GM21360 (cell line): Measurements from ENCODE around the gene PDE11A.
A peak's percentile ranks its signal among the peaks of the same experiment; 100 is the strongest.

Source experiments
- ATAC-seq: cut with Tn5 transposase; IDR thresholded peaks from one replicate; pipeline ENCODE4 v1.9.1; 2021; ENCODE audit warnings: mild to moderate bottlenecking, moderate library complexity; ENCODE audit not compliant: unreplicated experiment

PDE11A gene

GRCh38 chr2:177676636-177677035 is 395.9 kb downstream of the PDE11A start:
- ATAC-seq: no peak

- no peak for ATAC-seq
Observed at GRCh38 chr2:177675825-177676224, 396.8 kb downstream of the PDE11A start.

- no peak for ATAC-seq
Observed at GRCh38 chr2:177675350-177675821, 397.2 kb downstream of the PDE11A start.

- ATAC-seq: no peak
Observed at GRCh38 chr2:177673602-177674595, 398.7 kb downstream of the PDE11A start.

GRCh38 chr2:177671662-177672061 is 400.9 kb downstream of the PDE11A start:
- no peak for ATAC-seq

- peak; percentile 64 for ATAC-seq
Observed at GRCh38 chr2:177670791-177671535, 401.6 kb downstream of the PDE11A start.

- ATAC-seq: no peak
Observed at GRCh38 chr2:177669625-177670330, 402.8 kb downstream of the PDE11A start.

GRCh38 chr2:177669201-177669600 is 403.4 kb downstream of the PDE11A start:
- no peak for ATAC-seq

- no peak for ATAC-seq
Observed at GRCh38 chr2:177668617-177669016, 404.0 kb downstream of the PDE11A start.

GRCh38 chr2:177667626-177668025 is 405.0 kb downstream of the PDE11A start:
- no peak for ATAC-seq

- ATAC-seq: no peak
Observed at GRCh38 chr2:177666408-177666807, 406.2 kb downstream of the PDE11A start.

GRCh38 chr2:177665948-177666347 is 406.6 kb downstream of the PDE11A start:
- ATAC-seq: no peak

- no peak for ATAC-seq
Observed at GRCh38 chr2:177665328-177665727, 407.2 kb downstream of the PDE11A start.

- ATAC-seq: no peak
Observed at GRCh38 chr2:177662895-177663294, 409.7 kb downstream of the PDE11A start.

GRCh38 chr2:177660742-177661141 is 411.8 kb downstream of the PDE11A start:
- ATAC-seq: no peak

GRCh38 chr2:177658309-177658708 is 414.3 kb downstream of the PDE11A start:
- ATAC-seq: no peak

- no peak for ATAC-seq
Observed at GRCh38 chr2:177651833-177652232, 420.7 kb downstream of the PDE11A start.

GRCh38 chr2:177649568-177650518 is 422.7 kb downstream of the PDE11A start:
- ATAC-seq: no peak

GRCh38 chr2:177646791-177647190 is 425.8 kb downstream of the PDE11A start:
- no peak for ATAC-seq

- ATAC-seq: no peak
Observed at GRCh38 chr2:177646241-177646640, 426.3 kb downstream of the PDE11A start.
